COR-L47 (cell line): ENCODE results near the gene AJAP1.
A peak's percentile ranks its signal among the peaks of the same experiment; 100 is the strongest.

Experiments used
- DNase-seq: peaks from one replicate; lab custom pipeline; 2025; lab: John Stamatoyannopoulos, UW

The AJAP1 gene

DNA sequence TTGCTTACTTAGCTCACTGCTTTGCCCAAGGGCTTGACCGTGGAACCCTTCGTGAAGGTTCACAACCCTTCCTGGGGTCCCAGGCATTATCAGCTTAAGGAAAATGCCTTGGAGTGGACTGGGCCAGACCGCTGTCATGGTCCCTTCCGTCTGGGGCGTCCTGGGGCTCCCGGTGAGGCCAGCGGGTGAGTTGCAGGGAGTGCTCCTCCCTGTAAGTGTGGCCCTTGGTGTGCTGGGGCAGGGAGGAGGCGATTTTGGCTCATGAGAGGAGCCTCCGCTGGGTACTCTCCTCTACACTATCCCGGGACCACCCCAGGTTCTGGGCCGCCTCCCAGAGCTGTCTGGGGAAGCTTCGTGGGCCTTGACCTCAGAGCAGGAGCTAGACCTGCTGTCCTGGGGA, 48.1 kb downstream of the AJAP1 start:
- no peak for DNase-seq

DNA sequence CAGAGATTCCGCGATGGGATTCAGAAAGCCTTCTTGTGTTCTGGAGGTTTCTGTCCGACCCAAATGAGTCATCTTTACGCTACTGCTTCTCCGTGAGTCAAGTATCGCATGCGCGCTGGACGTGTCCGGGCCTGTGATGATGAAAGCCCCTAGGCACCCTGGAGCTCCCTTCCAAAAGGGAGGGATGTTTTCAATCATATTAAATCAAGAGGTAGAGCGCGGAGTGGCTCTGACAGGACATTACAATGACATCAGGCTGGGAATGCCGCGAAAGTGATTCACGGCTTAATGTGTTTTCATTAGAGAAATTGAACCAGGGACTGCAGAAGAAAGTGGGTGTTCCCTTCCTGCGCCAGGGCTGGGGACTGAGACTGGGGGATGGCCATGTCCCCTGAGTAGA, 48.5 kb downstream of the AJAP1 start:
- DNase-seq = no peak

DNA sequence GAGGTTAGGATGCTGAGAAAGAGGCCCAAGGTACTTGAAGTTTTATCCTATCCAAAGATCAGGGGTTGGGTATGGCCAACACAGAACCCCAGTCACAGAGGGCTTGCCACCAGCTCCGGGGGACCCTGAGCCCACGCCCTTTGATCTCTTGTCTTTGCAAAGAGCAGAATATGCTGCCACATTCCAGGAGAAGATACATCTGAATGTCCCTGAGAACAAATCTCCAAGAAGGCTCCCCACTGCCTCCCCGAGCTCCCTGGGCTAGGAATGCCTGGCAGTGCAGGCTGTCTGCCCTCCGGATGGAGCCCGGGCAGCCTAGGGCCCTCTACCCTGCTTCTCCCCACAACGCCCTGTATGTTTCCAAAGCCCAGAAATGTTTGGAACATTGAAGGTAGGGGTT, 49.2 kb downstream of the AJAP1 start:
- DNase-seq = no peak

DNA sequence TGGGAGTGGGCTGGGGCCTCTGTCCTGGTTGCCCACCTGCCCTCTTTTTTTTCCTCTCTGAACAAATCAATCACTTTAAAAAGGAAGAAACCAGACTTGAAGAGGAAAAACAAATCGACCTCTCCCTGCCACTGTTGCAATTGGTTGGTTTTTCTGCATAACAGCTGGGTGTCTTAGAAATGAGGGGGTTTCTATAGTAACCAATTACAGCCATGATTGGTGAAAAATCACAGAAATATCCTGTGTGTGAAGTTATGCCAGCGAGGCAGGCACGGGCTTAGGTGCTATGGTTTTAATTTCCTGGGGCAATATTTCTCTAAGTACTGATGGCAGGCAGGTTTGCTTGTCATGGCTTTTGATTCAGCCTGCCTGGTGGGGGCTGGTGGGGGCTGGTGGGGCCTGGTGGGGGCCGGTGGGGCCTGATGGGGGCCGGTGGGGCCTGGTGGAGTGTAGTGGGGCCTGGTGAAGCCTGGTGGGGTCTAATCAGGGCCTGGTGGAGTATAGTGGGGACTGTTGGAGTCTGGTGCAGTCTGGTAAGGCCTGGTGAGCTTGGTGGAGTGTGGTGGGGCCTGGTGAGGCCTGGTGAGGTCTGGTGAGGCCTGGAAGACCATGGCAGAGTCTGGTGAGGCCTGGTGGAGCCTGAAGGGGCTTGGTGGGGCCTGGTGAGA, 54.6 kb downstream of the AJAP1 start:
- DNase-seq = no peak

DNA sequence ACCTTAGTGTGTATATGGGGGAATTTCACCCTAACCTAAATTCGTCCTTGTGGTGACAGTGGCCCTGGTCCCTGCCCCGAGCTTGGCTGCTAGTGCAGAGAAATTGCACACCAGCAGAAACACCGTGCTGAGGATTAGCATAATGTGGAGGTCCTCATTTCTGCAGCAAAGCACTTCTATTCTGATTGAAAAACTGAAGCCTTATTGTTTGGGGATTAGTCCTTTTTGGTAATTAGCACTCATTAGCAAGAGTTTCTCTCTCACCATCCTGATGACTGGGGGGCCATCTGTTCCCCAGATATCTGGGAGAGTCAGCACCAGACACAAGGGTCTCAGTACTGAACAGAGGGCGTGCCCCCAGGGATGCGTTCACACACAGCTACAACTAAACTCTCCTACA, 55.2 kb downstream of the AJAP1 start:
- DNase-seq = no peak

DNA sequence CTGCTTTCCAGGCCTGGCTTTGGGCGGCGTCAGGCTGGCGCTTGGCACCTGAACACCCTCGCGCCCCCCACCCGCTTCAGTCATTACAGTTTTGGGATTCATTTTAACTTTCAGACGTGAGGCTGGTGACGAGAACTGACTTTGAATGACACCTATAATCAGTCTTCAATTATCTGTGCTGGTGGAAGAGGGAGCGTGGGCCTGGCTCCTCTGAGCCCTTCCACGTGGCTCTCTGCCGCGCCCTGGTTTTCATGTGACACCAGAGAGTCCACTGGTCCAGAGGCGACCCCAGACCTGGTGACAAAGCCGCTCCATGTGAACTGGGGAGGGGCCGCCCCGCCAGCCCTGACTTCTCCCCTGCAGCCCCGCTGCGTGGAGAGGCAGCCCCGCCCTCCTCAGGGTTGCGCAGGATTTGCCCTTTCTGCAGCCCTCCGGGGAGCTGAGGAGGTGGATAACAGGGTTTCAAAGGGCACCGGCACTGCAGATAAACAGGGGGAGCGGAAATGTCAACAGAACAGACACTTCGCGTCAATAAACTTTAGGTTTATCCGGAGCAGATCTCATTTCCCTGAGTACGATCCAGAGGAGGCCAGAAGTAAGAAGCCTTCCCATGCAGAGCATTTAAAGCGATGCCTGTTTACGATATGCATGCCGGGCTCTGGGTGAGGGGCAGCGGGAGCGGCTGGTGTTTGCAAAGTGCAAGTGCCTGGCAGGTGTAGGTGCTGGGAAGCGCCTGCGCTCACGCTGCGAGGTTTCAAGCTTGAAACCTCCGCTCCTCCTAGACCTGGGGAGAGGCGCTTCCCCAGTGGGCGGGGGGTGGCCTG, 56.4 kb downstream of the AJAP1 start:
- DNase-seq = peak; percentile 10

DNA sequence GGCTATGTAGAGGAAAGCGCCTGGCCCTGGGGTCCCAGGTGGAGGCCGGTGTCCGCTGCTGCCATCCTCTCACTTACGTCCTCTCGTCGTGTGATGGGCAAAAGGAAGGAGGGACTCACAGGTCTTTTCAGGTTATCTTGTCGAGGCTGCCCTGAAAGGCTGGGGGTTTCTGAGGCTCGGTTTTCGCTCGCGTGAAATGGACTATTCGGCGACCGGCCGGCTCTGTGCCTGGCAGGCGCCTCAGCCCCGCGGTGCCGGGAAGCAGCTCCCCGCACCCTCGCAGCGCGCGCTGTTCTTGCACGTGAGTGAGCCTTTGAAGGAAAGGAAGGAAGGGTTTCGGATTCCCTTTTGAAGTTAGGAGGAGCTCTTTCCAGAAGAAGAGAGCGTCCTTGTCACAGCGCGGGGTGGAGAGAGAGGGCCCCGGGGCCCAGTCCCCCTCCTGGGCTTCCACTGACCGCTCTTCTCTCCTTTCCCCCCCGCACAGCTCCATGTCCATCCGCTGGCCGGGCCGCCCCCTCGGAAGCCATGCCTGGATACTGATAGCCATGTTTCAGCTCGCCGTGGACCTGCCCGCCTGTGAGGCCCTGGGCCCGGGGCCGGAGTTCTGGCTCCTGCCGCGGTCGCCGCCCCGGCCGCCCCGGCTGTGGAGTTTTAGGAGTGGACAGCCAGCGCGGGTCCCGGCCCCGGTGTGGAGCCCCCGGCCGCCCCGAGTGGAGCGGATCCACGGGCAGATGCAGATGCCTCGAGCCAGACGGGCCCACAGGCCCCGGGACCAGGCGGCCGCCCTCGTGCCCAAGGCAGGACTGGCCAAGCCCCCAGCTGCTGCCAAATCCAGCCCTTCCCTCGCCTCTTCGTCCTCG, 57.2 kb downstream of the AJAP1 start:
- DNase-seq = no peak

DNA sequence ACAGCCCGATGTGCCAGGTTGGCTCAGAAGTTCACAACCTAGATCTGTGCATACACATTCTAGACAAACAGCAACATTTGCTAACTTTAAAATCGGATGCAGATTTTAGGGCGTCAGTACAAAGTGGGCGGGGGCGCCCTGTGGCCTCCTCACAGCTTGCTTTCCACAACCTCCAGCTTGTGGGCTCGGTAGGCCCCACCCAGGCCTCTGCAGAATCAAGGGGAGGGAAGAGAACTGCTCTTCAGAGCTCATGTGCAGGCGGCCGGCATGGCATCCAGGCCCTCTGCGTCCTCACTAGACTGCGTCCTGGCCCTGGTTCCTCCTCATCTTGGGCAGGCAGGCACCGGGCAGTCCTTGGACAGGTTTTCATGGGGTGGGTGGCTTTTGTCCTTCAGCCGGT, 59.3 kb downstream of the AJAP1 start:
- no peak for DNase-seq

DNA sequence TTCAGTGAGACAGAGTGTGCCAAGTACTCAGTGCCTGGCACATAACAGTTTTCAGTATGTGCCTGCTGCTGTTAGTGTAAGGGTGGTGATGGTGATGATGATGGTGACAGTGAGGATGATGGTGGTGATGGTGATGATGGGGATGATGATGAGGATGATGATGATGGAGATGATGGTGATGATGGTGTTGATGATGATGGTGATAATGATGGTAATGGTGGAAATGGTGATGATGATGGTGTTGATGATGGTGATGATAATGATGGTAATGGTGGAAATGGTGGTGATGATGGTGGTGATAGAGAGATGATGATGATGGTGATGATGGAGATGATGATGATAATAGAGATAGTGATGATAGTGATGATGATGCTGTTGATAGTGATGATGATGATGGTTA, 62.0 kb downstream of the AJAP1 start:
- DNase-seq = no peak

DNA sequence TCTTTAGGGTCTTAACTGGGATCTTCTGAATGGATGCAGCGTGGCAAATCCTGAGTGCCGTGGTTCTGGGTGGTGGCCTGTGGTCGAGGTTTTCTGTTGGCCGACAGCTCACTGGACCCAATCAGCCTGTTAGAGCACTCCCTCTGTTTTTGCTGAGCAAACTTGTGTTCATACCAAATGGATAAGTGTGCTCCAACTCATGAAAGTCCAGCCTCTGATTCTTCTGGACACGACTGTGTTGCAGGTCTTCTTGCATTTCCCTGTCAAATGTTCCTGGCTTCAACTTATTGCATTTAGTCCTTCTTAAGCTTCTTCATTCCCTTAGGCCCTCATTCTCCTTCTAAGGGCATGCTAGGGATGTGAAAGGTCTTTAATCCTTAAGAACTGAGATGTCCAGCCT, 63.7 kb downstream of the AJAP1 start:
- no peak for DNase-seq

DNA sequence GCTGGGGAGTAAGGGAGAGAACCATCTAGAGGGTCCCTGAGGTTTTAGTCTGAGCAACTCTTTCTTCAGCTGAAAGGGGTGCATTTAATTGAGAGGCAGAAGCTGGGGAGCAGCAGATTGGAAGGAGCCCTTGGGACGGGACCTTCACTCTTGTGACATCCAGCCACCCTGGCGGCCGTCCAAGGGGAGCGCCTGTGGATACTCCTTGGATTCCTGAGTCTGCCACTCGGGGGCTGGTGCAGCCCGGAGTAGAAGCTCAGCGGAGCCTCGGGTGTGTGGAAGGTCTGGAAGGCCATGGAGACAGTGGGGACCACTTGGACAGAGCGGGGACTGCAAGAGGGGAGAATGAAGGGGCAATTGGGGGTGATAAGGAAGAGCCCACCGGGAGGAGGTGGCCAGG, 68.7 kb downstream of the AJAP1 start:
- no peak for DNase-seq

DNA sequence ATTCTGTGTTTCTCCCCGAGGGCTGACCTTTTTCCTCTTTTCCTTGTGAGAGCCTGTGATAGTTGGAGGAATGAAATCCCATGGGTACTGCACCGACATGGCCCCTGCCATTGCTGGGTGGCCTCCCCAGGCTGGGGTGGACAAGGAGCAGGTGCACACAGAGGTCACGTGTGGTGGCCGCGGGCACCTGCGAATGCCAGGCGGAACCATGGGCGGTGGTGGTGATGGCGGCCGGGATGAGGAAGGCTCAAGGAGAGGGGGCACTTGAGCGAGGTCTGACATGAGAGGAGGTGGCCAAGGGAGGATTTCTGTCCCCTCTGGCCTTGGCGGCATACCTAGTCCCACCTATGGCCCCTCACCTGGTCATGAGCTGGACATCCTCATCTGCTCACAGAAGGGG, 69.6 kb downstream of the AJAP1 start:
- no peak for DNase-seq

DNA sequence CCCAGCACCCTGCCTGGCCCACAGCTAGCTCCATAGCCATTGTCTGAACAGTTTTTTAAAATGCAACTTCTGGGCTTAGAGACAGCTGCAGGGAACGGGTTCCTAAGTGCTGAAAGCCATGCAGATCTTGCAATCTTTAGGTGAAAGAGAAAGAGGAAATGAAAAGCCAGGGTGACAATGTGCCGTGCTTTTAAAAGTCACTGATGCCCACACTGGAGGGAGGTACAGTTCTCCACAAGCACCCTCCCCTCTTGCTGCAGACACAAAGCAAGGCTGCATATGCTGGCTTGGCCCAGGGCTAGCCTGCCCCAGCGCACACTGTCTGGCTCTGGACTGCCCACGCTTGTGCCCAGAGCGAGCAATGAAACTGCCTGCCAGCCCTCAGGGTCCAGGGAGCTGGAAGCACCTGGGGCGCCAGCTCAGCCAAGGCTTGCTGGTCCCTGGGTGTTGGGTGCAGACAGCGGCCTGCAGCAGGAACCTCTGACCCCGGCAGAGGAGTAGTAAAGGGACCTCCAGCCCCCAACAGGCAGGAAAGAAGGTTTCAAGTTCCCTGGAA, 70.4 kb downstream of the AJAP1 start:
- no peak for DNase-seq

DNA sequence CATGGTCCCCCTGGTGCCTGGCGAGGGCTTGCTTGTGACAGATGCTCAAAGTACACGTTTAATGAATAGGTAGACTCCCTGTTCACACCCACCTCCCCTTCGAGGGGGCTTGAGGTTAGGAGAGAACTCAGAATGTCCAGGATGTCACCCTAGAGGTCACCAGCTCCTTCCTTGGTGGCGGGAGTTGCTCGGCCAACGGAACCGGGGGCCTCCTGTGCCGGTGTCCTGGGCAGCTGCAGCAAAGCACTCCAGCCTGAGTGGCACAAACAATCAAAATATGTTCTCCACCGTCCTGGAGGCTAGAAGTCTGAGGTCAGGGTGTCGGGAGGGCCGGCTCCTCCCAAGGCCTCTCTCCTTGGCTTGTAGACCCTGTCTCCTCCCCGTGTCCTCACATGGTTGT, 71.0 kb downstream of the AJAP1 start:
- no peak for DNase-seq

DNA sequence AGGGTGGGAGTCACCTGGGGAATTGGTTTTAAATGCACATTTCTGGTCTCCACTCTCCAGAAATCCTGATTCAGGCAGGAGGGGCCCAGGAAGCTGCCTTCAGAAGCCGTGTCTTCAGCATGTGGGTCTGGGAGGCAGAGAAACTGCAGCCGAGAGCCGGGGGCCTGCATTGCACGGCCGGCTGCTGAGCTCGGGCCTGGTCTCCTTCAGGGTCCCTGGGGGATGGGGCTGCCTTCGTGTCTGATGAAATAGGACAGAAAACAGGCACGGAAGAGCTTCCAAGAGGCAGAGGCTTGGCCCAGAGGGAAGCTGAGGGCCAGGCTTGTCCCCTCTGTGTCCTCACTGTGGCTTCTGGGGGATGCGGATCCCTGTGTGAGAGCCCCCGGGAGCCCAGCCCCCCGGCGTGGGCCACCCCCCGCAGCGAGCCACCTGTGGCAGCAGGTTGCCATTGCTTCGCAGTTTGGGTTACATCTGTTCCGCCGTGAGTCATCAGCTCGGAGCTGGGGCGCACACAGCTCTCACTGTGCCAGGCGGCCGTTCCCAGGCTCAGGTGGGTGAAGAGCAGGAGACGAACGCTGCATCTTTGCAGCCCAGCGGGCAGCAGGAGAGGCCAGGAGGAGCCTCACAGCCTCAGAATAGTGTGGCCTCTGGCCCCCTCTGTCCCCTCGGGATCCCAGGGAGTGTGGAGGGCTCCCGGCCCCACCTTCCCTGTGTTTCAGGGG, 72.4 kb downstream of the AJAP1 start:
- no peak for DNase-seq

DNA sequence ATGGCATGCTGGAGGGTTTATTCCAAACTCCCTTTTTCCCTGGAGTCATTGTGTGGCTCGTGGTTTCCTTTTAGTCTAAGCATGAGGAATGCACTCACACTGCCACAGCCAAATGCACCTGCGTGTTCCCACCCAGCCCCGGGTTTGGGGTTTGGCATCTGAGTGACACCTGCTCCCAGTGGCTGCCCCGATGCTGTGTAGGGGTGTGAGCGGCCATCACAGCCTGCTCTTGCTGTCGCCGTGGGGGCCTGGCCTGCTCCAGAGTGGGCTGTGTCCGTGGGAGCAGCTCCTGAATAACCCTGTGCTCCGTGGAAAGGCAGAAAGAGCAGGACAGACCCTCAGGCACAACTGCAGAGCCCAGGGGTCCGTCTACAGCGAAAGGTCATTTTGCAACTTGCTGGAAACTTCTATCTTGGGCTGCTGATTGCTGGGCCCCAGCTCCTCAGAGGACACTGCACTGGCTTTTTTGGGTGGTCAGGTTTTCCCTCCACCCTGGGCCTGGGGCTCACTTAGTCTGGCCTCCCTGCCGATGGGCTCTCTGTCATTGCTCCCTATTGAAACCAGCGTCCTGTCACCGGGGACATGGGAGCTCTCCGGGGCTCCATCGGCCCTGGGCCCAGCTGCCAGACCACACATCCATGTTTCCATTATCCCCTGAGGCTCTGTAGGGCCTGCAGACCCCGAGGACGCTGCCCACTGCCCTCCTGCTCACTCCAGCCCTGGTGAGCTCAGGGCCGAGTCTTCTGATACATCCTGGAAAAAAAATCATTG, 74.1 kb downstream of the AJAP1 start:
- no peak for DNase-seq

DNA sequence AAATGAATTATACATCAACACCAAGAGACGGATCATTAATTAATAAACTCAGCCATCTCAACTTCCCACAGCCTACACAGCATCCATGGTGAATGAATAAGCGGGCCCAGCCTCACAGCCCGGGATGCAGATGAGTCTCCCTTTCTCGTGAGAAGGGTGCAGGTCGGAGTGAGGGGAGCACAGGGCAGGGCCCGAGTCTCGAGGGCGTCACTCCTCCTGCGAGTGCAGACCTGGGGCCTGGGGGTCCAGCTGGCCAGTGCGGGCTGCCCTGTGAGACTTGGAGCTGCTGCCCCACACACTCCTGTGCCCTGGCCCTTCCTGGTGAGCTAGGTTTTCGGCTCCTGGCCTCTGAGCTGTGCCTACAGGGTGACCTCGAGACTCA, 74.7 kb downstream of the AJAP1 start:
- no peak for DNase-seq

DNA sequence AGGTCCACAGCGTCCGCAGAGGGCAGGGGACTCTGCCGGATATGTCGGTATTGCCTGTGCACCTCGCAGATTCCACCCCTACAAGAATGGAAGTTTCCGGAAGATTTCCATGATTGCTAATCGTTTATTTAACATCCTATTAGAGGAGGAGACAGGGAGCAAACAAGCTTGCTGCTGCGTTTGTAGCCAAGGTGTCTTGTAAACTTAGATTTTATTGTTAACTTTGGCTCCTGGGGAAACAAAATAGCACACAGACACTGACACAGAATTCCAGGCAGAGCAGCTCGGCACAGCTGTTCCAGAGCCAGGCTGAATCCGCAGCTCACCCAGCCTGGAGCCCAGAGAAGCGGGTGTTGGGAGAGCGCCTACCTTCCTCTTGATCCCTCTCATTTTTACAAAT, 75.7 kb downstream of the AJAP1 start:
- no peak for DNase-seq

DNA sequence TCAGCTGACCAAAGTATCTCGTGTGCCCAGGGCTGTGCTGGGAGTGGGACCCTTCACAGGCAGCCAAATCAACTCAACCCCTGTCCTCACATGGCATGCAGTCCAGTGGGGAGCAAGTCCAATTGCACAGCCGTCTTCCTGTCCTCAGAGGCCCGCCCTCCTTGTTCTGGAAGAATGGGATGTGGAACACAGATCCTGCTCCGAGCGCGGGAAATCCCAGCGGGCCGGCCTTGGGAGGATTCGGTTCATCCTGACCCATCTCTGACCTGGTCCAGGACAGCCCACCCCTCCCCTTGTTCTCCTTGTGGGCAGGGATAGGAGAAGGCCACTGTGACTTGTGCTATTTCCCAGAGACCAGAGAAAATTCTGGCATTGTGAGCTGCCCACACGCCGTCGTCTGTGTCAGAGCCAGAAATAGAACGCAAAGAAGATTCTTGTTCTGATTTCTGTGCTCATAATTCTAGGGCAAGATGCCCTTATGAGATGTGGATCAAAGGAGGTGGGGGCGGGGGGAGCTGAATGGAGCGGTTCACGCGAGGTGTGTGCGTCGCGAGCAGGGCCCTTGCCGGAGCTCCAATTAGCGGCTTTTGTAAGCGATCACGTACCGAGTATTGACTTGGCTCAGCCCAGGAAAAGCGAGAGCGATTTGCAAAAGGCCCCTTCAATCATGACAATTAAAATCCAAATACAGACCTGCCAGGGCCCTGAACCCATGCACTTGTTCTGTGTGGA, 79.2 kb downstream of the AJAP1 start:
- DNase-seq = no peak

DNA sequence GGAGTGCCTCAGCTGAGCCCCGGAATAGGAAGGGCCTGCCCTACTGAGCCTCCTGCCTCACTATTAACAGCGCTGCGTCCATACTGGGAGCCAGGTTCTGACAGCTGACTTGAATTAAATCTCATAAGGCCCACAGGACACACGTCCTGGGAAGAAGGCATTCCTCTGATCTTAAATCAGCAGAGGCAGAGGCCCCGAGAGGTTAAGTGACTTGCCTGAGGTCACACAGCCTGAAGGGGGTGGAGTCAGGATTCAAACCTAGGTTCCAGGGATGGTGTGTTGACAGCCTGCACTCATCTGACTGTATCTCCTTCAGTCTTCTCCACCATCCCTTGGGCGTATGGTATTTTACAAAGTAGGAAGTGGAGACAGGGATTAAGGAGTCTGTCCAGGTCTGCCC, 79.8 kb downstream of the AJAP1 start:
- DNase-seq = no peak
